H1 (cell line): ENCODE results near the gene NIN. TPM values are rescaled to one million over a fixed set of nuclear protein-coding genes. Genes with fewer than 3 reads are reported as not detected.

Experiments used
- CTCF ChIA-PET: fragments of 300-600 bp; sonication (Branson Sonifier 250); formaldehyde crosslinking; loops from one replicate; lab custom pipeline; 2021; ENCODE audit not compliant: partially characterized antibody; lab: Charles Lee
- POLR2A ChIA-PET: fragments of 300-600 bp; sonication (Branson Sonifier 250); formaldehyde crosslinking; loops from one replicate; lab custom pipeline; 2021; ENCODE audit warnings: inconsistent platforms; ENCODE audit not compliant: partially characterized antibody; lab: Charles Lee
- DNase-seq, 2 experiments: peaks; one replicate each; pipeline versions ENCODE4 v3.0.0 to v3.0.0-alpha.2; 2010 to 2022; ENCODE audit warnings: low spot score in 2 of 2, low read depth in 1 of 2, mixed read lengths in 1 of 2
- FAIRE-seq: peaks from 2 replicates; lab custom pipeline; 2011; peaks lifted over from hg19 to GRCh38; lab: Jason Lieb, UNC
- H2AFZ ChIP-seq: 2 replicates; pipeline ENCODE4 v1.8.1; 2012; ENCODE audit warnings: low read length, inconsistent platforms
- H2AK5ac ChIP-seq: 2 replicates; pipeline ENCODE4 v1.6.1; 2013; ENCODE audit warnings: low read depth, low read length
- H2BK120ac ChIP-seq: replicated peaks from 2 replicates; pipeline ENCODE3; 2013; ENCODE audit warnings: low read depth, low read length, inconsistent platforms
- H2BK12ac ChIP-seq: 2 replicates; pipeline ENCODE4 v1.6.1; 2013; ENCODE audit warnings: low read depth, low read length
- H2BK15ac ChIP-seq: 2 replicates; pipeline ENCODE4 v1.6.1; 2013; ENCODE audit warnings: low read length
- H2BK20ac ChIP-seq: 2 replicates; pipeline ENCODE4 v1.6.1; 2013; ENCODE audit warnings: low read length
- H2BK5ac ChIP-seq: 2 replicates; pipeline ENCODE4 v1.6.1; 2013; ENCODE audit warnings: low read depth, low read length
- H3K14ac ChIP-seq: 2 replicates; pipeline ENCODE4 v1.6.1; 2013; ENCODE audit warnings: inconsistent platforms; ENCODE audit not compliant: insufficient read length
- H3K18ac ChIP-seq: 2 replicates; pipeline ENCODE4 v1.6.1; 2013; ENCODE audit warnings: low read length; ENCODE audit errors: extremely low read depth
- H3K23ac ChIP-seq: 2 replicates; pipeline ENCODE4 v1.6.1; 2013; ENCODE audit warnings: inconsistent platforms; ENCODE audit not compliant: insufficient read length
- H3K23me2 ChIP-seq: 2 replicates; pipeline ENCODE4 v1.6.1; 2013; ENCODE audit warnings: low read depth, low read length
- H3K27ac ChIP-seq: 2 replicates; pipeline ENCODE4 v1.6.1; 2011; ENCODE audit warnings: low read depth, low read length, inconsistent platforms
- H3K27me3 ChIP-seq, 4 experiments: replicated peaks in 1 of 4; 1 replicate in 1 of 4; 2 replicates in 3 of 4; pipeline versions ENCODE4 v1.6.1 to v1.8.1; 2011 to 2013; ENCODE audit warnings: low read length in 3 of 4, mild to moderate bottlenecking in 3 of 4, inconsistent platforms in 2 of 4, mixed read lengths in 2 of 4, moderate library complexity in 1 of 4; ENCODE audit not compliant: control insufficient read depth in 3 of 4, insufficient read depth in 3 of 4; ENCODE audit errors: extremely low read depth in 1 of 4
- H3K36me3 ChIP-seq, 4 experiments: 2 replicates each; pipeline versions ENCODE4 v1.6.1 to v1.8.1; 2011 to 2013; ENCODE audit warnings: mild to moderate bottlenecking in 4 of 4, low read length in 3 of 4, moderate library complexity in 2 of 4, control low read depth in 1 of 4, inconsistent platforms in 1 of 4; ENCODE audit not compliant: insufficient read depth in 4 of 4, control insufficient read depth in 2 of 4
- H3K4ac ChIP-seq: replicated peaks from 2 replicates; pipeline ENCODE3; 2013; ENCODE audit warnings: low read length, low read depth, mixed read lengths, inconsistent platforms; ENCODE audit not compliant: insufficient read length
- H3K4me1 ChIP-seq, 4 experiments: replicated peaks in 1 of 4; 1 replicate in 1 of 4; 2 replicates in 3 of 4; pipeline versions ENCODE4 v1.6.1 to v1.8.1; 2011 to 2013; ENCODE audit warnings: low read length in 3 of 4, inconsistent platforms in 2 of 4, mixed read lengths in 1 of 4; ENCODE audit not compliant: insufficient read depth in 4 of 4, control insufficient read depth in 3 of 4
- H3K4me2 ChIP-seq, 2 experiments: 2 replicates each; pipeline versions ENCODE4 v1.6.1 to v1.8.1; 2011 to 2013; ENCODE audit warnings: low read depth in 2 of 2, low read length in 2 of 2, control low read depth in 1 of 2, inconsistent platforms in 1 of 2, mild to moderate bottlenecking in 1 of 2; ENCODE audit not compliant: insufficient read depth in 1 of 2
- H3K4me3 ChIP-seq, 4 experiments: fragments of 200-600, 300-600 bp in 1 of 4; sonication (generic), shearing (Covaris generic), sonication (Bioruptor Twin) in 1 of 4; 2 replicates each; pipeline versions ENCODE4 v1.5.1 to v1.8.1; 2011 to 2016; ENCODE audit warnings: low read length in 4 of 4, low read depth in 3 of 4, control low read depth in 2 of 4, inconsistent platforms in 2 of 4, mild to moderate bottlenecking in 2 of 4, mixed read lengths in 1 of 4, moderate library complexity in 1 of 4; ENCODE audit not compliant: insufficient read depth in 2 of 4; ENCODE audit errors: extremely low read depth in 1 of 4
- H3K56ac ChIP-seq: replicated peaks from 2 replicates; pipeline ENCODE3; 2013; ENCODE audit warnings: low read depth, mild to moderate bottlenecking, mixed read lengths, low read length, inconsistent platforms; ENCODE audit not compliant: insufficient read length
- H3K79me1 ChIP-seq: 2 replicates; pipeline ENCODE4 v1.6.1; 2013; ENCODE audit warnings: low read depth, low read length, control low read depth
- H3K79me2 ChIP-seq, 2 experiments: 2 replicates each; pipeline versions ENCODE4 v1.6.1 to v1.8.1; 2012 to 2013; ENCODE audit warnings: low read length in 2 of 2, mild to moderate bottlenecking in 2 of 2, inconsistent platforms in 1 of 2; ENCODE audit not compliant: insufficient read depth in 2 of 2, control insufficient read depth in 1 of 2
- H3K9ac ChIP-seq, 4 experiments: replicated peaks in 1 of 4; 1 replicate in 1 of 4; 2 replicates in 3 of 4; pipeline versions ENCODE4 v1.6.1 to v1.8.1; 2011 to 2013; ENCODE audit warnings: low read depth in 3 of 4, low read length in 3 of 4, control low read depth in 2 of 4, mild to moderate bottlenecking in 2 of 4, moderate library complexity in 2 of 4, inconsistent platforms in 1 of 4; ENCODE audit errors: extremely low read depth in 1 of 4
- H3K9me3 ChIP-seq, 2 experiments: 2 replicates each; pipeline versions ENCODE4 v1.6.1 to v1.8.1; 2012 to 2013; ENCODE audit warnings: mild to moderate bottlenecking in 2 of 2, moderate library complexity in 2 of 2, control low read depth in 1 of 2, inconsistent platforms in 1 of 2, low read depth in 1 of 2, low read length in 1 of 2, mixed read lengths in 1 of 2; ENCODE audit not compliant: insufficient read depth in 2 of 2
- H4K20me1 ChIP-seq, 2 experiments: replicated peaks in 1 of 2; 2 replicates each; pipeline versions ENCODE3 to v1.8.1; 2011 to 2013; ENCODE audit warnings: inconsistent platforms in 2 of 2, low read length in 2 of 2, mild to moderate bottlenecking in 1 of 2; ENCODE audit not compliant: insufficient read depth in 2 of 2, control insufficient read depth in 1 of 2
- H4K5ac ChIP-seq: 2 replicates; pipeline ENCODE4 v1.6.1; 2013; ENCODE audit warnings: low read length, low read depth, mixed read lengths, inconsistent platforms; ENCODE audit not compliant: insufficient read length
- H4K8ac ChIP-seq: 2 replicates; pipeline ENCODE4 v1.8.0; 2013; ENCODE audit warnings: mild to moderate bottlenecking, moderate library complexity, low read length, inconsistent platforms; ENCODE audit not compliant: insufficient read depth; ENCODE audit errors: extremely low read depth
- H4K91ac ChIP-seq: replicated peaks from 2 replicates; pipeline ENCODE3; 2013; ENCODE audit warnings: low read length, mixed read lengths, inconsistent platforms; ENCODE audit not compliant: insufficient read length
- SUZ12 ChIP-seq: fragments of 200-600 bp; sonication (generic); IDR thresholded peaks from 2 replicates; pipeline ENCODE4 v1.6.1; 2012; ENCODE audit warnings: mild to moderate bottlenecking, inconsistent platforms, low read length, moderate library complexity, mixed read lengths
- WGBS, 2 experiments: shearing (Covaris generic) in 1 of 2; methylation state at CpG; one replicate each; pipeline versions ENCODE4 v1.1.6 to v1.1.7; 2013 to 2015; ENCODE audit warnings: low lambda C conversion rate in 2 of 2, mixed read lengths in 2 of 2, inconsistent platforms in 1 of 2, low coverage in 1 of 2, missing lambda C conversion rate in 1 of 2; ENCODE audit not compliant: insufficient replicate concordance in 2 of 2, insufficient coverage in 1 of 2, insufficient read length in 1 of 2; ENCODE audit errors: extremely low coverage in 1 of 2, missing lambda C conversion rate in 1 of 2; 5-methylcytosine and 5-hydroxymethylcytosine counted together
- polyA plus RNA-seq, 7 experiments: library from polyadenylated mRNA; depleted of rRNA in 3 of 7; stranded (reverse) in 5 of 7; unstranded in 2 of 7; fragments of >200 nt in 5 of 7; fragments of 200-250 nt in 2 of 7; gene quantifications; 1 replicate in 5 of 7; 2 replicates in 1 of 7; 4 replicates in 1 of 7; pipeline versions ENCODE4 v1.2.1 to v1.2.3, GENCODE V29; 2011 to 2013; ENCODE audit warnings: missing spikeins in 2 of 7, mixed read lengths in 2 of 7
- total RNA-seq: library from RNA; stranded (reverse); fragmentation: NEBNext Ultra II Directional; extraction: Animal tissue kit (Norgen Biotek cat#: 25700); gene quantifications from 2 replicates; pipeline ENCODE4 v1.2.1, GENCODE V29; 2021

NIN gene
- total and polyA plus RNA-seq, 2 of the 8 experiments (the other 6 are each of a cell fraction or from before 2014, with no cell fraction given) = 3.2 to 21.3 TPM

DNA sequence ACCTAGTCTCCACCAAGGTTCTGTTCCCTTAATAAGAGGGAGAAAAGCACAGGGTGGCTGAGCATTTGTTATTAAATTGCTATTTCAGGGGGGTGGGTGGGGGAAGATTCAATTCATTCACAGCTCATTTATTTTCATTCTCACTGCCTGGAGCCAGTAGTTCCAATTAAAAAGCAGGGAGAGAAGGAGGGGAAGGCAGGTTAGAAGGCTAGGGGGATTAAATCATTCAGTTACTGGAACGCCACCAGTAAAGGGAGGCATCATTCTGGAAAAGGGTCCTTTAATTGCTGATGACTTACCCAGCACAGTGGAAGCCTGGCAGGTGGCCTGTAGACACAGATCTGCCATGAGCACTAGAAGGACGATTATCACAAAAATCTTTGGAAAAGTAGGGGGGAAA is 47.4 kb downstream of the NIN start:
- FAIRE-seq (no peak), DNase-seq (no peak)
- Histone ChIP-seq H3K79me1 (no peaks in the 10 kb centered on the region), H3K4me3 (no peak overlapping the region), H2AK5ac (no peak overlapping the region), H3K27ac (no peak overlapping the region), H2BK12ac (no peak overlapping the region), H3K36me3 (no peaks in the 10 kb centered on the region), H2AFZ (no peak overlapping the region), H4K5ac (no peak overlapping the region), H3K4me2 (no peak overlapping the region), H4K20me1 (no peaks in the 10 kb centered on the region), H4K8ac (no peak overlapping the region), H3K23me2 (no peaks in the 10 kb centered on the region), H3K79me2 (no peaks in the 10 kb centered on the region), H3K23ac (no peak overlapping the region), H2BK120ac (no peak overlapping the region), H3K4me1 (peaks cover 3 to 23% (median 8%) of the 10 kb centered on the region in 4 experiments; a peak in 6 of 7 replicates), H3K9ac (no peak overlapping the region), H3K56ac (no peak overlapping the region), H3K4ac (no peak overlapping the region), H2BK5ac (no peak overlapping the region), H4K91ac (no peak overlapping the region), H2BK20ac (no peak overlapping the region), H3K9me3 (no peaks in the 10 kb centered on the region), H3K27me3 (no peaks in the 10 kb centered on the region), H3K14ac (no peak overlapping the region), H2BK15ac (no peak overlapping the region), H3K18ac (no peak overlapping the region)
- ChIA-PET CTCF (interaction anchor here (1.5 to 5.6 kb wide), 4 partner anchors 7 to 244 kb away, joined by 4 to 40 read pairs (median 5); no protein-coding TSS in a partner anchor), POLR2A (no interaction called here)
- WGBS, 2 experiments = 85% methylated on average over 2 of the region's 2 CpGs; no CpG with 5 or more reads in 1 of the 2 experiments
- no peak for TF ChIP-seq SUZ12
